Measurements from ENCODE around the gene SMPD2. TPM values are rescaled to one million over a fixed set of nuclear protein-coding genes. Genes with fewer than 3 reads are reported as not detected.
A peak's percentile ranks its signal among the peaks of the same experiment; 100 is the strongest.

SMPD2 gene
- total and polyA plus RNA-seq, 2 experiments from 2014 or later = 5.6 to 10.9 TPM

DNA sequence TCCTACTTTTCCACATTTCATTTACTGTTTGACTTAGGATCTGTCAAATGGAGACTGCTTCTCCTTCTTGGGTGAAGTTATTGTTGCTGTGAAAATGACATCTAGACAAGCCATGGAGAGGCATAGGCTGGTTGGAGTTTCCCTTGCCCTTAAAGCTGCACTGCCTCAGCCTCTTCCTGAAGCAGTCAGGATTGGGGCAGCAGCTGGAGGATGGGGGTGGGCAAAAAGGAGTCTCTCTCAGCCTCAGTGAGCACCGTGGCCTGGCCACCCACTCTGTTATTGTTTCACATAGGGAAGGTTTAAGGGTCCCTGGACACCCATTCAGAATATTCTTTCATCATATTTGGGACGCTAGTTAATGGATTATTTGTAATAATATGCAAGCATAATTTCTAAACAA lies 50.2 kb downstream of the SMPD2 start:
- H3K4me3 ChIP-seq = no peak overlapping the region
- no peaks in the 10 kb centered on the region for H3K9me2 ChIP-seq (ENCODE audit: insufficient read depth)
- Mint-ChIP-seq H3K27ac (peak overlapping the region; percentile 63; the same call in 1 of the 2 replicates), H3K4me1 (peaks cover 44% of the 10 kb centered on the region), H3K4me3 (0 out of 3 replicates have a peak overlapping the region, but pooled peaks have one; percentile 22), H3K36me3 (ENCODE audit: low read depth) (no peaks in the 10 kb centered on the region), H3K27me3 (ENCODE audit: insufficient read depth, low read depth, poor library complexity) (no peaks in the 10 kb centered on the region), H3K9me3 (no peaks in the 10 kb centered on the region)
- no peaks in the 10 kb centered on the region for H3K36me3 ChIP-seq (ENCODE audit: insufficient read depth)
- H3K4me2 ChIP-seq = peak overlapping the region; percentile 58
- H4K20me1 ChIP-seq (replicated peaks; ENCODE audit: insufficient read depth) = no peaks in the 10 kb centered on the region
- no peaks in the 10 kb centered on the region for H3K27me3 ChIP-seq (ENCODE audit: insufficient read depth)
- H3K79me2 ChIP-seq (replicated peaks; ENCODE audit: insufficient read depth) = no peaks in the 10 kb centered on the region
- TF ChIP-seq POLR2AphosphoS5 (IDR thresholded peaks at IDR 0.05; ENCODE audit: low read depth) = no peak
- no peak for TF ChIP-seq ZNF331 (CRISPR knock-in tag; IDR thresholded peaks at IDR 0.05; ENCODE audit: low read depth)
- no peak for TF ChIP-seq EZH2phosphoT487 (IDR thresholded peaks at IDR 0.05; ENCODE audit: unreplicated experiment)
- TF ChIP-seq REST (IDR thresholded peaks at IDR 0.05; ENCODE audit: unreplicated experiment) = no peak
- TF ChIP-seq EZH2 (IDR thresholded peaks at IDR 0.05; ENCODE audit: low read depth, unreplicated experiment) = no peak
- TF ChIP-seq STAT1 (IDR thresholded peaks at IDR 0.05; ENCODE audit: unreplicated experiment) = no peak
- no peak for TF ChIP-seq NANOG (IDR thresholded peaks at IDR 0.05; ENCODE audit: borderline replicate concordance)
- no peak for TF ChIP-seq CTCF (conservative IDR thresholded peaks at IDR 0.05; ENCODE audit: low read depth in 2 of 2)
- TF ChIP-seq JUNB (IDR thresholded peaks at IDR 0.05; ENCODE audit: unreplicated experiment) = no peak
- TF ChIP-seq ZNF114 (CRISPR knock-in tag; IDR thresholded peaks at IDR 0.05) = no peak
- no peak for TF ChIP-seq CREB1 (CRISPR knock-in tag; IDR thresholded peaks at IDR 0.05; ENCODE audit: low read depth)
- no peak for TF ChIP-seq ZNF462 (CRISPR knock-in tag; IDR thresholded peaks at IDR 0.05)
- no peak overlapping the region for H3K27ac ChIP-seq (ENCODE audit: low read depth)
- H3F3A ChIP-seq (replicated peaks; ENCODE audit: low read depth) = no peaks in the 10 kb centered on the region
- H2AFZ ChIP-seq = peak overlapping the region; percentile 92
- peak; percentile 13 for DNase-seq (ENCODE audit: low spot score)
- peaks cover 37% of the 10 kb centered on the region for H3K4me1 ChIP-seq (ENCODE audit: insufficient read depth)
- peak; percentile 61 for ATAC-seq

Data from GM23338 (cell line).